Spleen (tissue), 13 donors: ENCODE data around the gene CSNK2B. TPM values are rescaled to one million over a fixed set of nuclear protein-coding genes. Genes with fewer than 3 reads are reported as not detected.

Experiments used
- DNase-seq: peaks from one replicate; pipeline ENCODE4 v3.0.0-alpha.2; 2020
- H3K27ac ChIP-seq, 8 donors: fragments of 200-600 bp; sonication (generic) in 7 of 8; 1 replicate in 4 of 8; 2 replicates in 4 of 8; pipeline versions ENCODE4 v1.5.0 to v1.8.0; 2016 to 2021; ENCODE audit warnings: inconsistent platforms in 4 of 8, mild to moderate bottlenecking in 4 of 8, moderate library complexity in 1 of 8
- H3K27me3 ChIP-seq, 7 donors: fragments of 200-600 bp; sonication (generic) in 6 of 7; replicated peaks in 1 of 7; 1 replicate in 4 of 7; 2 replicates in 3 of 7; pipeline versions ENCODE4 v1.5.0 to v1.8.0; 2016 to 2021; ENCODE audit warnings: inconsistent platforms in 3 of 7, mild to moderate bottlenecking in 1 of 7
- H3K36me3 ChIP-seq, 6 donors: fragments of 200-600 bp; sonication (generic) in 5 of 6; 1 replicate in 4 of 6; 2 replicates in 2 of 6; pipeline versions ENCODE4 v1.5.0 to v1.8.0; 2016 to 2021; ENCODE audit warnings: inconsistent platforms in 2 of 6
- H3K4me1 ChIP-seq, 6 donors: fragments of 200-600 bp; sonication (generic) in 5 of 6; 1 replicate in 3 of 6; 2 replicates in 3 of 6; pipeline versions ENCODE4 v1.5.0 to v1.8.0; 2016 to 2021; ENCODE audit warnings: inconsistent platforms in 3 of 6
- H3K4me3 ChIP-seq, 8 donors: fragments of 200-600 bp; sonication (generic) in 7 of 8; 1 replicate in 4 of 8; 2 replicates in 4 of 8; pipeline versions ENCODE4 v1.5.0 to v1.8.0; 2016 to 2021; ENCODE audit warnings: inconsistent platforms in 4 of 8, mild to moderate bottlenecking in 4 of 8, moderate library complexity in 2 of 8
- H3K9me3 ChIP-seq, 8 donors: fragments of 200-600 bp; sonication (generic) in 7 of 8; 1 replicate in 4 of 8; 2 replicates in 4 of 8; pipeline versions ENCODE4 v1.5.0 to v1.8.0; 2016 to 2021; ENCODE audit warnings: inconsistent platforms in 4 of 8
- CTCF ChIP-seq, 11 experiments: fragments of 200-600 bp in 7 of 11; fragments of 450-650 bp in 4 of 11; sonication (generic) in 4 of 11; IDR thresholded peaks in 8 of 11; conservative IDR thresholded peaks in 3 of 11; 1 replicate in 7 of 11; 2 replicates in 4 of 11; pipeline versions ENCODE4 v1.4.0 to v1.8.0; 2016 to 2021; ENCODE audit warnings: antibody characterized with exemption in 11 of 11, inconsistent platforms in 4 of 11, mild to moderate bottlenecking in 1 of 11
- POLR2A ChIP-seq, 3 donors: fragments of 450-650 bp; IDR thresholded peaks; one replicate each; pipeline ENCODE4 v1.5.1; 2017; ENCODE audit warnings: antibody characterized with exemption in 3 of 3, mild to moderate bottlenecking in 1 of 3
- POLR2AphosphoS5 ChIP-seq, 3 donors: sonication (generic); formaldehyde crosslinking; IDR thresholded peaks; one replicate each; pipeline ENCODE4 v1.5.1; 2017; ENCODE audit warnings: antibody characterized with exemption in 3 of 3
- WGBS, 5 donors: extraction: QIAGEN DNeasy Blood & Tissue Kit in 3 of 5; methylation state at CpG; one replicate each; pipeline versions ENCODE4 v1.1.5 to v1.1.7; 2013 to 2018; 5-methylcytosine and 5-hydroxymethylcytosine counted together
- intact Hi-C: fragments of 100-400 bp; cut with DNase I; formaldehyde crosslinking; loops from one replicate; pipeline ENCODE4 v1.15.0; 2023; ENCODE audit warnings: low total_unique reads
- long read RNA-seq, 2 donors: transcript quantifications; one replicate each; lab custom pipeline, GENCODE V29; 2026
- polyA plus RNA-seq, 3 donors: library from polyadenylated mRNA; stranded (reverse); fragments of 200-250 nt; gene quantifications; one replicate each; pipeline ENCODE4 v1.2.1, GENCODE V29; 2013
- total RNA-seq, 7 donors: library from RNA; depleted of rRNA in 3 of 7; stranded (reverse); fragments of >200 nt in 3 of 7; fragmentation: NEBNext Ultra II Directional in 4 of 7; extraction: Animal tissue kit (Norgen Biotek cat#: 25700) in 4 of 7; gene quantifications; one replicate each; pipeline versions ENCODE4 v1.1.0 to v1.2.1, GENCODE V29; 2016 to 2021
- donor health status: healthy with polysubstance abuse.
- donor health status: DM: no; HTN: no; CAD: no; lungs with moderate emphysema.
- donor health status: DM: no; HTN: no; CAD: no.
- donor health status: Bipolar disorder and iron deficiency.
- donor health status: healthy.
- donor health status: DM: no; HTN: no; CAD: no.
- donor health status: DM: yes; HTN: yes; CAD: no.

CSNK2B gene
- total RNA-seq (100 to 1,000 TPM; 122 to 294 (median 150) TPM), polyA plus RNA-seq (100 to 1,000 TPM; 132 to 163 (median 139) TPM)
- long read RNA-seq, donor 1, transcript CSNK2B-203 (7 exons, 948 nt): major isoform, 57 of 62 reads
- long read RNA-seq, donor 1, partial matches to known transcripts: 5 of 62 reads
- long read RNA-seq, donor 1, other reads (novel, unspliced or antisense): 0 of 62 reads
- long read RNA-seq, donor 2, transcript CSNK2B-203 (7 exons, 948 nt): major isoform, 59 of 65 reads
- long read RNA-seq, donor 2, partial matches to known transcripts: 5 of 65 reads
- long read RNA-seq, donor 2, other reads (novel, unspliced or antisense): 0 of 65 reads

- peak in 6 of 11 experiments; percentile 7 to 51 (median 19) for TF ChIP-seq CTCF (IDR thresholded peaks at IDR 0.05 in 8 of 11, conservative IDR thresholded peaks at IDR 0.05 in 3 of 11)
- peak; percentile 89 to 96 (median 93) for TF ChIP-seq POLR2AphosphoS5 (IDR thresholded peaks at IDR 0.05)
- peak in 2 of 3 donors; percentile 26 to 40 for TF ChIP-seq POLR2A (IDR thresholded peaks at IDR 0.05)
- WGBS, 5 donors: 0 to 1% (median 1%) methylated on average over 42 to 63 of the region's 63 CpGs
- no peaks in the 10 kb centered on the region for H3K9me3 ChIP-seq
- H3K4me3 ChIP-seq: peak within 1 kb of the TSS; percentile 75 to 85 (median 78)
- intact Hi-C loops: no loop called here
- H3K36me3 ChIP-seq: peaks cover 0 to 68% (median 53%) of the 10 kb centered on the region in 6 donors
- H3K27me3 ChIP-seq: no peaks in the 10 kb centered on the region
- H3K4me1 ChIP-seq: peaks cover 32 to 77% (median 63%) of the 10 kb centered on the region in 6 donors
- DNase-seq: peak; percentile 100
- H3K27ac ChIP-seq: peak within 1 kb of the TSS; percentile 96 to 99 (median 98)
Measured at GRCh38 chr6:31665501-31666336, at the start of gene CSNK2B. Gene CSNK2B, plus strand, starts transcription at chr6:31666080. Its CDS starts 752 bp downstream, at chr6:31666832.

- intact Hi-C loops: no loop called here
- TF ChIP-seq POLR2A (IDR thresholded peaks at IDR 0.05): no peak
- TF ChIP-seq POLR2AphosphoS5 (IDR thresholded peaks at IDR 0.05): no peak
- no peak for TF ChIP-seq CTCF (IDR thresholded peaks at IDR 0.05 in 8 of 11, conservative IDR thresholded peaks at IDR 0.05 in 3 of 11)
- DNase-seq: no peak
- peak overlapping the region in 3 of 8 donors; percentile 87 to 89 (median 88) for H3K27ac ChIP-seq
- H3K4me1 ChIP-seq: peaks cover 4 to 64% (median 42%) of the 10 kb centered on the region in 6 donors
- no peaks in the 10 kb centered on the region for H3K9me3 ChIP-seq
- H3K27me3 ChIP-seq: no peaks in the 10 kb centered on the region
- peak overlapping the region in 2 of 8 donors; percentile 42 to 67 for H3K4me3 ChIP-seq
- WGBS, 5 donors: 77 to 86% (median 80%) methylated on average over 2 of the region's 2 CpGs
- no peaks in the 10 kb centered on the region for H3K36me3 ChIP-seq
Measured at GRCh38 chr6:31617010-31617409, 48.9 kb upstream of the CSNK2B start.

GRCh38 chr6:31619805-31620585, 45.9 kb upstream of the CSNK2B start:
- intact Hi-C loops: no loop called here
- peak in 2 of 3 donors; percentile 84 to 89 for TF ChIP-seq POLR2A (IDR thresholded peaks at IDR 0.05)
- TF ChIP-seq POLR2AphosphoS5 (IDR thresholded peaks at IDR 0.05): peak; percentile 95 to 96 (median 96)
- TF ChIP-seq CTCF (IDR thresholded peaks at IDR 0.05 in 8 of 11, conservative IDR thresholded peaks at IDR 0.05 in 3 of 11): peak in 3 of 11 experiments; percentile 12 to 21 (median 13)

More at GRCh38 chr6:31619805-31620585, 45.9 kb upstream of the CSNK2B start:
- peak; percentile 99 for DNase-seq
- Histone ChIP-seq H3K27ac (peak overlapping the region; percentile 97 to 100 (median 98)), H3K36me3 (peaks cover under 1 to 29% (median 18%) of the 10 kb centered on the region in 6 donors), H3K9me3 (no peaks in the 10 kb centered on the region), H3K4me3 (peak overlapping the region; percentile 44 to 89 (median 76)), H3K4me1 (peaks cover 14 to 63% (median 42%) of the 10 kb centered on the region in 6 donors), H3K27me3 (no peaks in the 10 kb centered on the region)
- 0 to 1% (median 1%) methylated on average over 50 of the region's 50 CpGs for WGBS, 5 donors
